ENCODE data around the gene ATP9B. TPM values are rescaled to one million over a fixed set of nuclear protein-coding genes. Genes with fewer than 3 reads are reported as not detected.

ATP9B gene
- total RNA-seq, 1 donor from 2014 or later: 50.3 TPM

DNA sequence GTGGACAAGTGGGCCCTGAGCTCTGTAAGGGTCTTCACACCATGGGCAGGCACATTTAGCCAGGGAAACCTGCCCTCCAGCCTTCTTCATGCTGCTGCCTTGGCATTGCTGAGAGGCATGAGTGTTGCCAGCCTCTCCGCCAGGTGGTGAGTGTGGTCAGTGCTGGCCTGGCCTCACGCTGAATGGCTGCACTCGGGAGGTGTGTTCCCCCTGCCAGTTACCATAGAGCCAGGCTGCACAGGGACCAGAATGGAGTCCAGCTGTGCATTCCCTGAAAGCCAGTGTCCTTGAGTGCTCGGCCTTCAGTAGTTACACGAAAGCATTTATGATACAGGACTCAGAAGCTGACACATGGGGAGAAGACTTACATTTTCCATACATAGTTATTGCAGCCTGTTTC lies 139.7 kb downstream of the ATP9B start:
- H3K27ac ChIP-seq: no peak overlapping the region
- no peak for DNase-seq (ENCODE audit: extremely low spot score in 2 of 2)
- TF ChIP-seq POLR2A (IDR thresholded peaks at IDR 0.05): no peak
- TF ChIP-seq POLR2AphosphoS5 (IDR thresholded peaks at IDR 0.05; ENCODE audit: insufficient read depth in 1 of 2, low read depth in 1 of 2): no peak
- no peak for TF ChIP-seq CTCF (IDR thresholded peaks at IDR 0.05)
- intact Hi-C loops (cut with DNase I): no loop called here
- no peaks in the 10 kb centered on the region for H3K4me1 ChIP-seq
- H3K27me3 ChIP-seq: no peaks in the 10 kb centered on the region
- H3K9me3 ChIP-seq: no peaks in the 10 kb centered on the region
- H3K4me3 ChIP-seq: no peak overlapping the region
- H3K36me3 ChIP-seq: peaks cover 0 to 4% of the 10 kb centered on the region in 2 donors

GRCh38 chr18:79210002-79210910 lies 141.1 kb downstream of the ATP9B start:
- intact Hi-C loops (cut with DNase I): no loop called here
- no peak for TF ChIP-seq POLR2AphosphoS5 (IDR thresholded peaks at IDR 0.05; ENCODE audit: insufficient read depth in 1 of 2, low read depth in 1 of 2)
- TF ChIP-seq POLR2A (IDR thresholded peaks at IDR 0.05): no peak
- TF ChIP-seq CTCF (IDR thresholded peaks at IDR 0.05): no peak
- Histone ChIP-seq H3K9me3 (no peaks in the 10 kb centered on the region), H3K27me3 (no peaks in the 10 kb centered on the region), H3K36me3 (peaks cover 0 to 4% of the 10 kb centered on the region in 2 donors), H3K27ac (no peak overlapping the region), H3K4me1 (no peaks in the 10 kb centered on the region), H3K4me3 (no peak overlapping the region)
- DNase-seq (ENCODE audit: extremely low spot score in 2 of 2): no peak

DNA sequence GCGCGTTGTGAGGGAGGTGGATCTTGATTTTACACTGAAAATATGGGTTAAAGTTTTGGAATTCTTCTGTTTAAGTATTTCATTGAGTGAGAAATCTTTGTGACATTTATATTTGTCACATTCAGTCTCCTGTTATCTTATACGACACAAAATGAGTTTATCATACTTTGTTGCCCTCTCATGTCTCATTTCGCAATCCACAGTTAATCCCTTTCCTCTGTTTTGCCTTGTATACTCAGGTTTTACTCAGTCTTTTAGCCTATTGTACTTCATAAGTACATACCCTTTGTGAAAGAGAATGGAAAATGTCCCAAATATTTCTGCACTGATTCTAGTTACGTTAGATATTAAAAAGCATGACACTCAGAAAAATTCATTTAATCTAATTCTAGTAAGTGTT lies 142.7 kb downstream of the ATP9B start:
- Histone ChIP-seq H3K4me3 (no peak overlapping the region), H3K27ac (no peak overlapping the region), H3K27me3 (no peaks in the 10 kb centered on the region), H3K9me3 (no peaks in the 10 kb centered on the region), H3K36me3 (peaks cover 0 to 3% of the 10 kb centered on the region in 2 donors), H3K4me1 (no peaks in the 10 kb centered on the region)
- DNase-seq (ENCODE audit: extremely low spot score in 2 of 2): no peak
- intact Hi-C loops (cut with DNase I): no loop called here
- TF ChIP-seq POLR2A (IDR thresholded peaks at IDR 0.05): no peak
- no peak for TF ChIP-seq CTCF (IDR thresholded peaks at IDR 0.05)
- no peak for TF ChIP-seq POLR2AphosphoS5 (IDR thresholded peaks at IDR 0.05; ENCODE audit: insufficient read depth in 1 of 2, low read depth in 1 of 2)

DNA sequence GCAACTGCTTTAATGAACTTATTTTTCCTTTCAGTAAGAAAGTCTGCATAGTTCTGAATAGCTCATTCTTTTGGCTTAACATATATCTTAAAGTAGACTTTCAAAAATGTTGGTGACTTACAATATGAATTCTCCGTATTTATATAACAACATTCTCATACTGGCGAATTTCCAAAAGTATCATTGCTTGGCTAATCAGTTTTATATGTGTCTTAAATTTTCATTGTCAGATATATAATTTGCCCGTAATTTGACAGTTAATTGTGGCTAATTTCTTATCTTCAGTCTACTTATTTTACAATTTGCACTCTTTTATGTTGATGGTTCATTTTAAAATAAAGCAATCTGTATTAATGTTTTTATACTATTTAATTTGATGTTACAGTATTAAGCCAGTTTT lies 144.9 kb downstream of the ATP9B start:
- H3K27ac ChIP-seq: no peak overlapping the region
- DNase-seq (ENCODE audit: extremely low spot score in 2 of 2): no peak
- TF ChIP-seq CTCF (IDR thresholded peaks at IDR 0.05) (no peak), POLR2A (IDR thresholded peaks at IDR 0.05) (no peak), POLR2AphosphoS5 (IDR thresholded peaks at IDR 0.05; ENCODE audit: insufficient read depth in 1 of 2, low read depth in 1 of 2) (no peak)
- H3K27me3 ChIP-seq: no peaks in the 10 kb centered on the region
- intact Hi-C loops (cut with DNase I): no loop called here
- H3K4me3 ChIP-seq: no peak overlapping the region
- H3K4me1 ChIP-seq: no peaks in the 10 kb centered on the region
- no peaks in the 10 kb centered on the region for H3K36me3 ChIP-seq
- no peaks in the 10 kb centered on the region for H3K9me3 ChIP-seq

GRCh38 chr18:79216176-79216575 lies 147.0 kb downstream of the ATP9B start:
- Histone ChIP-seq H3K4me1 (no peaks in the 10 kb centered on the region), H3K4me3 (no peak overlapping the region), H3K27ac (no peak overlapping the region), H3K27me3 (no peaks in the 10 kb centered on the region), H3K36me3 (no peaks in the 10 kb centered on the region), H3K9me3 (no peaks in the 10 kb centered on the region)
- DNase-seq (ENCODE audit: extremely low spot score in 2 of 2): no peak
- TF ChIP-seq POLR2A (IDR thresholded peaks at IDR 0.05) (no peak), CTCF (IDR thresholded peaks at IDR 0.05) (no peak), POLR2AphosphoS5 (IDR thresholded peaks at IDR 0.05; ENCODE audit: insufficient read depth in 1 of 2, low read depth in 1 of 2) (no peak)
- intact Hi-C loops (cut with DNase I): no loop called here

All from vagina (tissue), 2 donors.